Tibial artery (tissue), 4 donors: ENCODE data around the gene CXADR.
"Not testable (repeated sequence)": the region's sequence is repeated elsewhere in the genome, so short reads cannot be mapped to it uniquely, and the experiment has no call there.

ENCODE experiments used
- DNase-seq, 2 donors: peaks; one replicate each; pipeline ENCODE4 v3.0.0-alpha.2; 2019
- H3K27ac ChIP-seq, 2 donors: fragments of 200-600 bp; sonication (generic) in 1 of 2; 1 replicate in 1 of 2; 2 replicates in 1 of 2; pipeline ENCODE4 v1.5.1; 2018 to 2019; ENCODE audit warnings: mild to moderate bottlenecking in 1 of 2
- H3K27me3 ChIP-seq, 2 donors: fragments of 200-600 bp; sonication (generic) in 1 of 2; one replicate each; pipeline versions ENCODE4 v1.5.1 to v1.6.0; 2016 to 2019
- H3K36me3 ChIP-seq, 3 donors: fragments of 200-600 bp; sonication (generic) in 2 of 3; one replicate each; pipeline ENCODE4 v1.5.1; 2016 to 2019; ENCODE audit warnings: mild to moderate bottlenecking in 2 of 3
- H3K4me1 ChIP-seq, 4 donors: fragments of 200-600 bp; sonication (generic) in 2 of 4; 1 replicate in 3 of 4; 2 replicates in 1 of 4; pipeline ENCODE4 v1.5.1; 2016 to 2019
- H3K4me3 ChIP-seq, 2 donors: fragments of 200-600 bp; sonication (generic) in 1 of 2; 1 replicate in 1 of 2; 2 replicates in 1 of 2; pipeline ENCODE4 v1.5.1; 2018 to 2019; ENCODE audit warnings: mild to moderate bottlenecking in 2 of 2
- H3K9me3 ChIP-seq, 3 donors: fragments of 200-600 bp; sonication (generic) in 1 of 3; one replicate each; pipeline ENCODE4 v1.5.1; 2016 to 2019
- intact Hi-C: fragments of 100-400 bp; cut with DNase I; formaldehyde crosslinking; loops from one replicate; pipeline ENCODE4 v1.15.0; 2023; ENCODE audit warnings: low total_unique reads
- TF ChIP-seq, protein P1 (sequence below), 2 experiments: fragments of 200-600 bp in 1 of 2; fragments of 450-650 bp in 1 of 2; IDR thresholded peaks; one replicate each; pipeline ENCODE4 v1.5.1; 2017 to 2019; ENCODE audit warnings: antibody characterized with exemption in 2 of 2, mild to moderate bottlenecking in 1 of 2, moderate library complexity in 1 of 2

Gene CXADR

GRCh38 chr21:17469727-17470126, 43.1 kb upstream of the CXADR start:
- Histone ChIP-seq H3K27me3 (no peaks in the 10 kb centered on the region), H3K9me3 (no peaks in the 10 kb centered on the region), H3K36me3 (no peaks in the 10 kb centered on the region), H3K27ac (no peak overlapping the region), H3K4me3 (no peak overlapping the region), H3K4me1 (no peaks in the 10 kb centered on the region)
- DNase-seq, result no peak
- intact Hi-C loops, result no loop called here
- TF ChIP-seq, protein P1, sequence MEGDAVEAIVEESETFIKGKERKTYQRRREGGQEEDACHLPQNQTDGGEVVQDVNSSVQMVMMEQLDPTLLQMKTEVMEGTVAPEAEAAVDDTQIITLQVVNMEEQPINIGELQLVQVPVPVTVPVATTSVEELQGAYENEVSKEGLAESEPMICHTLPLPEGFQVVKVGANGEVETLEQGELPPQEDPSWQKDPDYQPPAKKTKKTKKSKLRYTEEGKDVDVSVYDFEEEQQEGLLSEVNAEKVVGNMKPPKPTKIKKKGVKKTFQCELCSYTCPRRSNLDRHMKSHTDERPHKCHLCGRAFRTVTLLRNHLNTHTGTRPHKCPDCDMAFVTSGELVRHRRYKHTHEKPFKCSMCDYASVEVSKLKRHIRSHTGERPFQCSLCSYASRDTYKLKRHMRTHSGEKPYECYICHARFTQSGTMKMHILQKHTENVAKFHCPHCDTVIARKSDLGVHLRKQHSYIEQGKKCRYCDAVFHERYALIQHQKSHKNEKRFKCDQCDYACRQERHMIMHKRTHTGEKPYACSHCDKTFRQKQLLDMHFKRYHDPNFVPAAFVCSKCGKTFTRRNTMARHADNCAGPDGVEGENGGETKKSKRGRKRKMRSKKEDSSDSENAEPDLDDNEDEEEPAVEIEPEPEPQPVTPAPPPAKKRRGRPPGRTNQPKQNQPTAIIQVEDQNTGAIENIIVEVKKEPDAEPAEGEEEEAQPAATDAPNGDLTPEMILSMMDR (IDR thresholded peaks at IDR 0.05), result no peak

DNA sequence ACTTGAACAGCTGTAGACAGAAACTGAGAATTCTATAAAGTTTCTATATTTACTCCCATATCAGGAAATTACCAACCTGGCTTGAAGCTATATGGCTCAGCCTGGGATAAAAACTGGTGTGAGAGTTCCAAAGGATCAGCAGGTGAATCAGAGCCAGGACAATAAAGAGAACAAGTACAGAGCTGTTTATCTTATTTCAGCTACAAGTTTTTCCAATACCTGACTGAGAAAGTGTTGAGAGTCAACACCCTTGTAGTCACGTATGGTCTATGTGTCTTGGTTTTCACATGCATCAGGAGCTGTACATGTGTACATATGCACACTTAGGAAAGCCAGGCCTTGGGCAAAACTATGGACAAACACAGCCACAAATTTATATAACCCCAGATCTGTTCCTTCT, 40.7 kb upstream of the CXADR start:
- Histone ChIP-seq H3K27me3 (no peaks in the 10 kb centered on the region), H3K4me1 (no peaks in the 10 kb centered on the region), H3K27ac (no peak overlapping the region), H3K4me3 (no peak overlapping the region), H3K9me3 (no peaks in the 10 kb centered on the region), H3K36me3 (no peaks in the 10 kb centered on the region)
- TF ChIP-seq, protein P1 (IDR thresholded peaks at IDR 0.05), result no peak
- intact Hi-C loops, result no loop called here
- DNase-seq, result no peak

DNA sequence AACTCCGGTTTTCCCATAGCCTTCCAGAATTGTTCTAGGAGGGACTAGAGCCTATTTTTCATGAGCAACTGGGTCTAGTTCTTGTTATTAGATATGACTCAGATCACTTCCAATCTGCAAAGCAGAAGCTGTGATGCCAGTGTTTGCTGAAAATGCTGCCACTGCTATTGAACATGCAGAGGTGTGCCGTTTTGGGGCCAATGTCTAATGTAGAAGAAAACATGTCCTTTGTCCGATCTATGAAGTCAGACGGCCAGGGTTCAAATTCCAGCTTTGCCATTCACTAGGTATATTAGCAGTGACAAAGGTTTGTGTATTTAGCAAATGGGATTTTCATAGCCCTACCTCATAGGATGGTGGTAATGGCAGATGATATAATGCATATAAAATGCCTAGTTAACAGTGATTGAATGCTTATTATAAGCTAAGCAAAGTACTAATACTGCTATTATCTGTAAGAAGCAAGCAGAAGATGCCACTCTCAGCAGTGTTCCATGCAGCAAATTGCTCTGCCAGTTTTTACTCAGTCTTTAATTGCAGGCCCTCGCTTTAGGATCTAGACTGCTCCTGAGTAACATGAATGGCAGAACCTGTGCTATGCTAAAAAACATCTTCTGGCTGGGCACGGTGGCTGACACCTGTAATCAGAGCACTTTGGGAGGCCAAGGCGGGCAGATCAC, 40.1 kb upstream of the CXADR start:
- H3K4me1 ChIP-seq, result no peaks in the 10 kb centered on the region
- H3K27me3 ChIP-seq, result no peaks in the 10 kb centered on the region
- TF ChIP-seq, protein P1 (IDR thresholded peaks at IDR 0.05), result no peak
- intact Hi-C loops, result no loop called here
- H3K9me3 ChIP-seq, result no peaks in the 10 kb centered on the region
- no peak overlapping the region for H3K4me3 ChIP-seq
- no peaks in the 10 kb centered on the region for H3K36me3 ChIP-seq
- DNase-seq, result no peak
- no peak overlapping the region for H3K27ac ChIP-seq

- Histone ChIP-seq H3K4me1 (no peaks in the 10 kb centered on the region), H3K27me3 (no peaks in the 10 kb centered on the region), H3K4me3 (no peak overlapping the region), H3K27ac (no peak overlapping the region), H3K9me3 (no peaks in the 10 kb centered on the region), H3K36me3 (no peaks in the 10 kb centered on the region)
- no peak for DNase-seq
- TF ChIP-seq, protein P1 (IDR thresholded peaks at IDR 0.05), result no peak
- intact Hi-C loops, result no loop called here
Observed at GRCh38 chr21:17476006-17476405, 36.8 kb upstream of the CXADR start.

DNA sequence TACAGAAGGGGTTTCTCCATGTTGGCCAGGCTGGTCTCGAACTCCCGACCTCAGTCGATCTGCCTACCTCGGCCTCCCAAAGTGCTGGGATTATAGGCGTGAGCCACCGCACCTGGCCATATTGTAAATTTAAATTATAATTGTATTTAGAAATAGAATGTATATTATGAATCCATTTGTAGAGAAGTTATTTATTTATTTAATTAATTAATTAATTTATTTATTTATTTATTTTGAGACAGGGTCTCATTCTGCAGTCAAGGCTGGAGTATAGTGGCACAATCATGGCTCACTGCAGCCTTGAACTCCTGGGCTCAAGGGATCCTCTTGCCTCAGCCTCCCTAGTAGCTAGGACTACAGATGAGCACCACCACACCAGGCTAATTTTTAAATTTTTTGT, 34.7 kb upstream of the CXADR start:
- intact Hi-C loops, H3K9me3 ChIP-seq, H3K4me1 ChIP-seq, H3K27ac ChIP-seq, H3K4me3 ChIP-seq, H3K27me3 ChIP-seq, DNase-seq, H3K36me3 ChIP-seq: not testable (repeated sequence)

GRCh38 chr21:17479606-17480005, 33.2 kb upstream of the CXADR start:
- H3K27me3 ChIP-seq, result no peaks in the 10 kb centered on the region
- no peaks in the 10 kb centered on the region for H3K36me3 ChIP-seq
- H3K4me3 ChIP-seq, result no peak overlapping the region
- intact Hi-C loops, result no loop called here
- TF ChIP-seq, protein P1 (IDR thresholded peaks at IDR 0.05), result no peak
- no peaks in the 10 kb centered on the region for H3K9me3 ChIP-seq
- no peak overlapping the region for H3K27ac ChIP-seq
- no peak for DNase-seq
- no peaks in the 10 kb centered on the region for H3K4me1 ChIP-seq
